ENCODE results near the gene MAT2A. TPM values are rescaled to one million over a fixed set of nuclear protein-coding genes. Genes with fewer than 3 reads are reported as not detected.

Gene MAT2A
- total and polyA plus RNA-seq, 2 of the 8 experiments (the other 6 are each of a cell fraction or from before 2014, with no cell fraction given) = 255 to 307 TPM

GRCh38 chr2:85551698-85552678, 13.0 kb downstream of the MAT2A start (continued):
- TF ChIP-seq USF2 (IDR thresholded peaks at IDR 0.05; ENCODE audit: low read length) = no peak
- no peak for TF ChIP-seq NRF1 (IDR thresholded peaks at IDR 0.05; ENCODE audit: low read depth, low read length)
- no peak for TF ChIP-seq EP300 (IDR thresholded peaks at IDR 0.05; ENCODE audit: borderline replicate concordance in 1 of 2, low read depth in 2 of 2, low read length in 2 of 2)
- no peak for TF ChIP-seq JUND (IDR thresholded peaks at IDR 0.05; ENCODE audit: low read length)
- TF ChIP-seq NANOG (IDR thresholded peaks at IDR 0.05; ENCODE audit: insufficient read depth, low read depth, low read length, poor library complexity, severe bottlenecking) = no peak
- 0 out of 4 replicates have a peak, but pooled peaks of 1 of the 2 experiments have one; percentile 54 for TF ChIP-seq SIN3A (conservative IDR thresholded peaks at IDR 0.05 in 1 of 2, IDR thresholded peaks at IDR 0.05 in 1 of 2; ENCODE audit: low read depth in 1 of 2, low read length in 2 of 2)
- TF ChIP-seq ASH2L (IDR thresholded peaks at IDR 0.05; ENCODE audit: low read length) = no peak
- no peak for TF ChIP-seq GTF2F1 (IDR thresholded peaks at IDR 0.05; ENCODE audit: borderline replicate concordance, low read depth, low read length)
- TF ChIP-seq CBX8 (IDR thresholded peaks at IDR 0.05; ENCODE audit: borderline replicate concordance, low read depth, low read length) = no peak
- TF ChIP-seq CTCF (IDR thresholded peaks at IDR 0.05; ENCODE audit: control extremely low read depth in 1 of 3, insufficient read depth in 1 of 3, low read depth in 1 of 3, low read length in 3 of 3) = peak; percentile 70 to 93 (median 93)
- TF ChIP-seq SP2 (IDR thresholded peaks at IDR 0.05; ENCODE audit: low read length) = no peak
- 0 out of 2 replicates have a peak, but pooled peaks have one; percentile 33 for TF ChIP-seq YY1 (IDR thresholded peaks at IDR 0.05; ENCODE audit: low read depth, low read length)

All from H1 (cell line).